Measurements from ENCODE around the gene ASCC3. TPM values are rescaled to one million over a fixed set of nuclear protein-coding genes. Genes with fewer than 3 reads are reported as not detected.

Gene ASCC3
- total and polyA plus RNA-seq, 2 of the 4 experiments (the other 2 are of a cell fraction): 25.8 to 104 TPM

DNA sequence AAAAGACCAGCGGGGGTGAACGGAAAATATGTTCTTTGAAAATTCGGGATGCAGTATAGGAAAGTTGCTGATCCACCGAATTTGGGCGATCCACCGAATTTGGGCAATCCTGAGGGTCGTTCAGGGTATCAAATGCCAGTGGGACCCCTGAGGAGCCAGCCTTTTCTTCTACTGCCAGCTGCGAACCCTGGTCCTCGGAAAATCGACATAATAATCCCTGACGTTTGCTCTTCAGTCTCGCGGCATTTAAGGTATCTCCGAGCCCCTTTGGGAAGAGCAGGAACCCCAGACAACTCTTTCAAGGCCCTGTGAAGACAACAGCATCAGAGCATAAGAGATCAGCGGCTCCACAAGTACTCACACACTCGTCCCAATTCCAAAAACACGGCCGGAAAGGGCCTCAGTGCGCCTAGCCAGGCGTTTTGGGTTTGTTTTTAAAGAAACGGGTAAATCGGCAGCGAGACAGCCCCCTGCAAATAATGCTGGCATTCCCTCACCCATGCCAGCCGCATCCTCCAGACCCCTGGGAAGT lies 417.4 kb downstream of the ASCC3 start:
- H3K79me1 ChIP-seq (ENCODE audit: low read depth in 1 of 2, low read length in 2 of 2): no peaks in the 10 kb centered on the region
- dilution Hi-C loops (cut with HindIII; ENCODE audit: low sequenced_read_pairs, unreplicated experiment) (loop anchor here (25.0 kb wide), 1 partner anchor 351 kb away; no protein-coding TSS in a partner anchor), intact Hi-C loops (cut with micrococcal nuclease) (no loop called here), in situ Hi-C loops (cut with MboI; ENCODE audit: low sequenced_read_pairs) (loop anchor here (25.0 kb wide), 1 partner anchor 876 kb away; no protein-coding TSS in a partner anchor)
- TF ChIP-seq RAD21 (IDR thresholded peaks at IDR 0.05; ENCODE audit: low read length) (no peak), FOS (IDR thresholded peaks at IDR 0.05; ENCODE audit: low read depth, low read length) (no peak), MAZ (IDR thresholded peaks at IDR 0.05; ENCODE audit: borderline replicate concordance, low read depth, low read length) (no peak), POLR2A (IDR thresholded peaks at IDR 0.05; ENCODE audit: low read depth, low read length) (no peak)
- ChIA-PET POLR2A (ENCODE audit: unreplicated experiment) (no interaction called here), CTCF (no interaction called here)
- no peak overlapping the region for H2AFZ ChIP-seq (replicated peaks; ENCODE audit: low read length, poor library complexity)
- H2BK20ac ChIP-seq (ENCODE audit: low read depth, low read length): no peak overlapping the region
- H3K4me2 ChIP-seq (ENCODE audit: low read depth, low read length): no peak overlapping the region
- no peak overlapping the region for H3K4me3 ChIP-seq (ENCODE audit: insufficient read depth, low read depth, low read length)
- H3K4me1 ChIP-seq (ENCODE audit: control insufficient read depth, insufficient read depth, low read length): peaks cover 5% of the 10 kb centered on the region; the same call in 1 of the 2 replicates
- peaks cover 94% of the 10 kb centered on the region for H3K27me3 ChIP-seq (ENCODE audit: control insufficient read depth, insufficient read depth, low read length)
- H3K23ac ChIP-seq (ENCODE audit: low read depth, low read length): 0 out of 2 replicates have a peak overlapping the region, but pooled peaks have one; percentile 75
- no peak overlapping the region for H4K8ac ChIP-seq (ENCODE audit: low read depth in 2 of 2, low read length in 2 of 2)
- H3K9ac ChIP-seq (ENCODE audit: low read depth, low read length): no peak overlapping the region
- H4K5ac ChIP-seq (ENCODE audit: low read depth, low read length): no peak overlapping the region
- no peak overlapping the region for H3K18ac ChIP-seq (ENCODE audit: low read depth, low read length)
- H3K14ac ChIP-seq (replicated peaks; ENCODE audit: low read depth, low read length): no peak overlapping the region
- no peak overlapping the region for H2BK15ac ChIP-seq (ENCODE audit: low read depth, low read length)
- no peak for DNase-seq
- H3K56ac ChIP-seq (ENCODE audit: extremely low read depth, insufficient read depth, low read length): no peak overlapping the region
- BruUV-seq (replicated peaks): no TSS peak
- 0 out of 2 replicates have a peak, but pooled peaks cover 14% of the 10 kb centered on the region for H4K20me1 ChIP-seq (ENCODE audit: insufficient read depth, low read length)
- no peak overlapping the region for H2BK120ac ChIP-seq (ENCODE audit: low read depth, low read length)
- H3K9me1 ChIP-seq (ENCODE audit: insufficient read depth, low read length): no peaks in the 10 kb centered on the region
- WGBS, 2 experiments (ENCODE audit: extremely low coverage in 2 of 2, insufficient read length in 1 of 2): 7% methylated on average over 11 of the region's 24 CpGs; no CpG with 5 or more reads in 1 of the 2 experiments
- H3K9me3 ChIP-seq (ENCODE audit: control insufficient read depth, insufficient read depth, low read length): peaks cover 38% of the 10 kb centered on the region
- no peak overlapping the region for H3K4ac ChIP-seq (ENCODE audit: low read depth, low read length)
- no peak overlapping the region for H2AK5ac ChIP-seq (ENCODE audit: low read depth, low read length)
- H3K27ac ChIP-seq (ENCODE audit: insufficient read depth, low read length): no peak overlapping the region
- no peaks in the 10 kb centered on the region for H3K36me3 ChIP-seq (ENCODE audit: control insufficient read depth, insufficient read depth, low read length)
- H2BK5ac ChIP-seq (ENCODE audit: low read depth, low read length, poor library complexity, severe bottlenecking): no peak overlapping the region
- ATAC-seq (ENCODE audit: low read depth): no peak
- no peak overlapping the region for H4K91ac ChIP-seq (ENCODE audit: insufficient read depth, low read depth, low read length)
- H2AK9ac ChIP-seq (replicated peaks; ENCODE audit: low read depth, low read length, poor library complexity): no peak overlapping the region
